EH (cell line): ENCODE results near the gene P2RY8.
"Not testable (repeated sequence)": the region's sequence is repeated elsewhere in the genome, so short reads cannot be mapped to it uniquely, and the experiment has no call there.

Experiments
- DNase-seq: peaks from one replicate; pipeline ENCODE4 v3.0.0-alpha.2; 2015; ENCODE audit warnings: low read depth

Gene P2RY8, protein sequence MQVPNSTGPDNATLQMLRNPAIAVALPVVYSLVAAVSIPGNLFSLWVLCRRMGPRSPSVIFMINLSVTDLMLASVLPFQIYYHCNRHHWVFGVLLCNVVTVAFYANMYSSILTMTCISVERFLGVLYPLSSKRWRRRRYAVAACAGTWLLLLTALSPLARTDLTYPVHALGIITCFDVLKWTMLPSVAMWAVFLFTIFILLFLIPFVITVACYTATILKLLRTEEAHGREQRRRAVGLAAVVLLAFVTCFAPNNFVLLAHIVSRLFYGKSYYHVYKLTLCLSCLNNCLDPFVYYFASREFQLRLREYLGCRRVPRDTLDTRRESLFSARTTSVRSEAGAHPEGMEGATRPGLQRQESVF

DNA sequence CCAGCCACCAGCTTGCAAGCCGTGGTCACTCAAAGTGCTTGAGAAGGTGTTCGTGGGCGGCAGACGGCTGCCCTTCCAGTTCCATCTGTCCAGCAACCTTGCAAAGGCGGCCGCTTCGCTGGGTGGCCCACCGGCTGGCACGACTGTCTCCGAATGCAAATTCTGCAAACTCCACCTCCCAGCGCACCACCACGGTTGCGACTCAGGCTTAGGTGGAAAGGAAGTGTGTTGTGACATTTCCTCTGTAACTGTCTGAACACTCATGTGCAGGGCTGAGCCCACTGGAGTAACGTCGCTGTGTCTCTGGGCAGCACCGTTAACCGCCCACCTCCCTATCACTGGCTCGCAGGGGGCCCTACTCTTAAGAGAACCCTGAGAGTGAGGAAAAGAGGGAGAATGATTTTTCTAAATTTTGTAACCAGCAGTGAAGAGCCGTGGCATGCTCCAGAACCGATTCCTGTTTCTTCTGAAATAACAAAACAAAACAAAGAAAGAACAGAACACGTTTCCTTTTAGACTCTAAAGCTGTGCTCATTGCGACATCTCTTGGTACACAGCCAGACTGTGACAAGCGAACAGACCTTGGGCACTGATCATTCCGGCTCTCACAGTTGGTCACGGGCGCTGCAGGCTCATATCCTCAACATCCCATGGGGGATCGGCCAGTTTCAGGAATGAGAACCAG is at the start of gene P2RY8:
Gene P2RY8, minus strand, starts transcription at position 155 of the 685 bp plus-strand sequence. CDS start 70,627 bp downstream, outside the sequence.
- DNase-seq, result peak; percentile 1

DNA sequence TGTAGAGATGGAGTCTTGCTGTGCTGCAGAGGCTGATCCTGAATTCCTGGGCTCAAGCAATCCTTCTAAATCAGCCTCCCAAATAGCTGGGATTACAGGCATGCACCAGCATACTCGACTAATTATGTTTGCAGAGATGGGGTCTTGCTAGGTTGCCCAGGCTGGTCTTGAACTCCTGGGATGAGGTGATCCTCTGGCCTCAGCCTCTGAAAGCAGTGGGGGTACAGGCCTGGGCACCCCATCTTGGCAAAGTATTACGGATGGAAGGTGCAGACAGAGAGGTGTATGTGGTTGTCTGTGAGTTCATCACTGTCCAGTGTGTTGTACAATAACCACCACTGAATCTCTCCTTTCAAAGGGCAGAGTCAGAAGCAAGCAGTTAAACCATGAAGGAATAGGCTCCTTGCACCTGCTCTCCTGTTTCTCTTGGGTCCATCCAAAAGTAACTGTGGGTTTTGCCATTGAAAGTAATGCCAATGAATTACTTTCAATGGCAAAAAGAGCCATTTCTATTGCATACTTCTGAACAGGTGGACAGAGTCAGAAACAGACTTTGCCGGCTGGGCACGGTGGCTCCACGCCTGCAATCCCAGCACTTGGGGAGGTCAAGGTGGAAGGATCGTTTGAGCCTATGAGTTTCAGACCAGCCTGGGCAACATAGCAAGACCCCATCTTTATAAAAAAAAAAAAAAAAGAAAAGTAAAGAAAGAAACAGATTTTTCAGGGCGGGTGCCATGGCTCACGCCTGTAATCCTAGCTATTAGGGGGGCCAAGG is 47.4 kb upstream of the P2RY8 start:
- DNase-seq, result no peak

DNA sequence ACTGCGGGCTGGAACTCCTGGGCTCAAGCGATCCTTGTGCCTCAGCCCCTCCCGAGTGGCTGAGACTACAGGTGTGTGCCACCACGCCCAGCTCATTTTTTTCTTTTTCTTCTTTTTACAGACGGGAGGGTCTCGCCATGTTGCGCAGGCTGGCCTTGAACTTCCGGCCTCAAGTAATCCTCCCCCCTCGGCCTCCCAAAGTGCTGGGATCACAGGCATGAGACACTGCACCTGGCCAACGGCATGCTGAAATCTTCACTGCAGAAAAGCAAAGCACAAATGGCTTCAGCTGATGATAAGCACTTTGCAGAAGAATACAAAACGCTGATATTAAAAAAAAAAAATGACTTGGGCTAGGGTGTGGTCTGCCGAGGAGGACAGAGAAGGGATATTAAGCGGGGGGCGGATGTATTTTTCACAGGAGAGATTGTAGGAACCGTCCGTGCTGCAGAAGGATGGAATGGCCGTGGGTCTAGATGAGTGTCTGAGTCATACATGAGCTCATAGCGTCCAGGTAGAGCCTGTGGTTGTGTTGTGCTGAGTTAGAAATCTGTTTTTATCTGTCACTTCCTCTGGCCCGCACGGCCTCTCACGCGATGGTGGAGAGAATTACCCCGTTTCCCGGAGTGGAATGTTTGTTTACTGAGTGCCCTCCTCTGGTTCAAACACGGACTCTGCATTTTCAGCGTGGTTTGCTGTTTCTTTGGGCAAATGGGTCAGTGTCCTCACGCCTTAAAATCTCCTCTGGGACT is 45.9 kb upstream of the P2RY8 start:
- peak; percentile 59 for DNase-seq

DNA sequence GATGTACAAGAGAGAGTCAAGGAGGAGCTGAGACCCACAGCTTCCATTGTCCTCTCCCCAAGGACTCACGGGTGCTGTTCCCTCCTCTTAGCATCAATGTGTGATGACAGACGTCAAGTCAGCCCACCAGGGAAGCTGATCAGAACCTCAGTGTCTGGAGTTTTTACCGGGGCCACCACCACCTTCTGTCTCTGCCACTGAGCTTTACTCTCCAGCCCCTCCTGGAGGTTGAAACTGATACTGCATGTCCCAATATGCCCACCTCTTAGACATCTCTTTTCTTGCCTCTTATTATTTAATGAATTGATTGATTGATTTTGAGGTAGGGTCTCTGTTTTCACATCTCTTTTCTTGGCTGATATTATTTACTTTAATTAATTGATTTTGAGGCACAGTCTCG is 44.1 kb upstream of the P2RY8 start:
- peak; percentile 68 for DNase-seq

DNA sequence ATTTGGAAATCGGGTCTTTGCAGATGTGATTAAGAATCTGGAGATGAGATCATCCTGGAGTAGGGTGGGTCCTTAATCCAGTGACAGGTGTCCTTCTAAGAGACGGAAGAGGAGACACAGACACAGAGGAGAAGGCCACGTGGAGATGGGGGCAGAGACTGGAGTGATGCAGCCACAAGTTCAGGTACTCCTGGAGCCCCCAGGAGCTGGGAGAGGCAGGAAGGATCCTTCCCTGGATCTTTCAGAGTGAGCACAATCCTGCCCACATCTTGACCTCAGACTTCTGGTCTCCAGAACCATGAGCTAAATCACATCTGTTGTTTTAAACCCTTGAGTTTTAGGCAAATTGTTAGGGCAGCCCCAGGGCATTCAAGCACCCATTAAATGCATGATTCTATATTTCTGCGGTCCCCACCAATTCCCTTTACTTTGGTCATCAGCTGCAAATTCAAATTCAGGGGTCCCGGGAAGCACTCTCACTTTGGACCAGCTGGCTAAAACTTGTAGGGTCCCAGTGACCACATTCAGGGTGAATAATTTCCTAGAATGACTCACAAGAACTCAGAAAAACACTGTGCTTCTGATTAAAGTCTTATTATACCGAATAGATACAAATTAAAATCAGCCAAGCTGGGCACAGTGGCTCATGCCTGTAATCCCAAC is 41.7 kb upstream of the P2RY8 start:
- DNase-seq, result no peak

DNA sequence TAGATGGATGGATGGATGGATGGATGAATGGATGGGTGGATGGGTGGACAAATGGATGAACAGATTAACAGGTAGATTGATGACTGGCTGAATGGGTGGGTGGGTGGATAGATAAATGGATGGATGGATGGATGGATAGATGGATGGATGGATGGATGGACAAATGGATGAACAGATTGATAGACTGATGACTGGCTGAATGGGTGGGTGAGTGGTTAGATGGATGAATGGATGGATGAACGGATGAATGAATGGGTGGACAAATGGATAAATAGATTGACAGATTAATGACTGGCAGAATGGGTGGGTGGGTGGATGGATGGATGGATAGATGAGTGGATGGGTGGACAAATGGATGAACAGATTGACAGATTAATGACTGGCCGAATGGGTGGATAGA is 40.9 kb upstream of the P2RY8 start:
- DNase-seq, result no peak

DNA sequence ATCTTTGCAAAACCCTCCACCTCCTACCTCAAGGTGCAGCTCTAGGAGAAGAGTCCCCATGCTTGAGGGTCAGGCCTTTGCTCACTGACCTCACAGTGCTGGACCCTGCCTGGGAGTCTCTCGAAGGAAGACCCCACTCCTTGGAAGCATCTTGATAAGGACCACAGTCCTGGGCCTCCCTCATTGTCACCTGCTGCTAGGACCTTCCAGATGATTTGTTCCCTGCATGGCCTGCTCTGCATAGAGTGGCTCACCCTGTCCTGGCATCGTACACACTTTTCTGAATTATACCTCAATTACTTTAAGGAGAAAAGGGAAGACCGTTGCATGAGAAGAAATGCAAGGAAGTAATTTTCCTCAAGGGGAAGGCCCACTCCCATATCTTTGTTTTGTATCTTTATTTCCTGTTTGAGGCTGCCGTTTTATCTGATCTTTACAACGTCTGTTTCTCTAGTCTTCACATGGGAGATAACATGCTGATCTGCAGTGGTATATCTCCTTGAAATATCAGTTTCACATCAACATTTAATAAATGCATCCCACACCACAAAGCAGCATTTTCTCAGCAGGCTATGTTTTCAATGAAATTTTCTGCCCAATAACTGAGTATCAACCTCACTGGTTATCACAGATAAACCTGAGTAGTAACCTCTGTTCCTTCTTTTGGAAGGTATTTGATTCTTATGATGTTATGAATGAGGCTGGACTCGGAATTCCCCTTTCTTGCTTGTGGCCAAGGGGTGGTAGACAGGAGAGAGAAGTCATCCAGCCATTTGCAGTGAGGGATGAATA is 39.4 kb upstream of the P2RY8 start:
- no peak for DNase-seq

DNA sequence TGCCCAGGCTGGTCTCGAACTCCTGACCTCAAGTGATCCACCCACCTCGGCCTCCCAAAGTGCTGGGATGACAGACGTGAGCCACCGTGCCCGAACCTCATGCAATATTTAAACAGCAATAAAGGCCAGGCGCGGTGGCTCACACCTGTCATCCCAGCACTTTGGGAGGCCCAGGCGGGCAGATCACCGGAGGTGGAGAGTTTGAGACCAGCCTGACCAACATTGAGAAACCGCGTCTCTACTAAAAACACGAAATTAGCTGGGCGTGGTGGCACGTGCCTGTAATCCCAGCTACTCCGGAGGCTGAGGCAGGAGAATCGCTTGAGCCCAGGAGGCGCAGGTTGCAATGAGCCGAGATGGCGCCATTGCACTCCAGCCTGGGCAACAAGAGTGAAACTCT is 37.2 kb upstream of the P2RY8 start:
- DNase-seq, result not testable (repeated sequence)

DNA sequence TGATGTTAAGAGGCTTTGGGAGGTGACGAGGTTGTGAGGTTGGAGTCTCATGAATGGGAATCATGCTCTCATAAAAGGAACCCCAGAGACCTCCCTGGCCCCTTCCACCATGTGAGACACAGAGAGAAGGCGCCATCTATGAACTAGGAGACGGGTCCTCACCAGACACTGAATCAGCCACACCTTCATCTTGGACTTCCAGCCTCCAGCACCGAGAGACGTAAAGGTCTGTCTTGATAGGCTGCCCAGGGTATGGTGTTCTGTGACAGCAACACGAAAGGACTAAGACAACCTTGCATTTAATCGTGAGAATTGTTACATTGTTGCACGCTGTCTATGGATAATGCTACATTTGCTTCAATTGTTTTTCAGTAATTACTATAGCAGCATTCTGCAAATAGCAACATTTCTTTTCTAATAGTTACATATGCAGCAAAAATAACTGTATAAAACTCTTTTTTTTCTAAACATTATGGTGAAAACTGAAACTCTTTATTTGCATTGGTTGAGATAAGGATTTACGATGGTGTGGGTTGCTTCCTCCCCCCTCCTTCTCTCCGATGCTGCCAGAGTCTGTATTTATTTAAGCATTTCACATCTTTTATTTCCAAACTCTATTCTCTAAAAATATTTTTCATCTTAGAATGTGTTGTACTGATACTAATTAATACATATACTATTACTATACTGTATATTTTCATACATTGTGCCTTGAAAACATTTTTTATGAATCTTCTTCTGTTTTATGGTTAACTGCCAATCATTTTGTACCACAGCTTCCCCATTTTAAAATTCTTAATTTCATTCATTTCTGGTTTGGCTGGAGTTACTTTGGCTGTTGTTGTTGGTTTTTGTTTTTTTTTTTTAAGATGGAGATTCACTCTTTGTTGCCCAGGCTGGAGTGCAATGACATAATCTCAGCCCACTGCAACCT is 28.0 kb upstream of the P2RY8 start:
- DNase-seq, result no peak

DNA sequence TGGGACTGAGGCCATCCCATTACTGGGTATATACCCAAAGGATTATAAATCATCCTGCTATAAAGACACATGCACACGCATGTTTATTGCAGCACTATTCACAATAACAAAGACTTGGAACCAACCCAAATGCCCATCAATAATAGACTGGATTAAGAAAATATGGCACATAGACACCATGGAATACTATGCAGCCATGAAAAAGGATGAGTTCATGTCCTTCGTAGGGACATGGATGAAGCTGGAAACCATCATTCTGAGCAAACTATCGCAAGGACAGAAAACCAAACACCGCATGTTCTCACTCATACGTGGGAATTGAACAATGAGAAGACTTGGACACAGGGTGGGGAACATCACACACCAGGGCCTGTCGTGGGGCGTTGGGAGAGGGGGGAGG is 27.1 kb upstream of the P2RY8 start:
- not testable (repeated sequence) for DNase-seq

DNA sequence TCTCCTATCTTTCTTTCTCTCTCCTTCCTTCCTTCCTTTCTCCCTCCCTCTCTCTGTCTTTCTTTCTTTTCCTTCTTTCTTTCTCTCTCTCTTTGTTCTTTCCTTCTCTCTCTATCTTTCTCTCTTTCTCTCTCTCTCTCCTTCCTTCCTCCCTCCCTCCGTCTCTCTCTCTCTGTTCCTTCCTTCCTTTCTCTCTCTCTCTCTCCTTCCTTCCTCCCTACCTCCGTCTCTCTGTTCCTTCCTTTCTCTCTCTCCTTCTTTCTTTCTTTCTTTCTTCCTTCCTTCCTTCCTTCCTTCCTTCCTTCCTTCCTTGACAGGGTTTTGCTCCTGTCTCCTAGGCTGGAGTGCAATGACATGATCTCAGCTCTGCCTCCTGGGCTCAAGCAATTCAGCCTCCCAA is 24.2 kb upstream of the P2RY8 start:
- no peak for DNase-seq

DNA sequence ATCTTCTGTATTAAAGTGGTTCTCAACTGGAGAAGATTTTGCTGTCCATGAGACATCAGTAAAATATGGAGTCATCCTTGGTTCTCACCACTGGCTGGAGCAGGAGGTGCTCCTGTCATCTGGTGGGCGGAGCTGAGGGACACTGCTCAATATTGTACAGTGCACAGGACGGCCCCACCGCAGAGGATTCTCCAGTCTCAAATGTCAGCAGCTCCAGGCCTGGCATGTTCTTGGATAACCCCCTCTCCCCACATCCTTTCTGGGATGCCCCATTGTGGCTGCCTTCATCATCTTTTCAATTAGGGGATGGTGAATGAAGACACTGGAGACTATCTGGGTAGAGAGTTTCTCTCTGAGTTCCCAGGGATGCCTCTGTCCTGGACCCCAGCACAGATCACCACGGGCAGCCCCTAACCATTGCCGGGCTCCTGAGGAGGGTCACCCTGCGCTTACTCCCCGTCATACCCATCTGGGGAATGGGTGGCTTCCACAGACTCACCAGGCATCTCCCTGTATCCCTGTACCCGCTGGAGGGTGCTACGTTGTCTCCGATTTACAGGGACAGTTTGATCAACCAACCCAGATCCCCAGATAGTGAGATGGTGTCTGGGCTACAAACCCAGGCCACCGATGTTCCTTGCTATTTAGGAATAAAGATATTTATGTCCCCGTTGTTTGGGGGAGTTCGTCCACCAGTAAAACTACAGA is 21.9 kb upstream of the P2RY8 start:
- DNase-seq, result no peak

DNA sequence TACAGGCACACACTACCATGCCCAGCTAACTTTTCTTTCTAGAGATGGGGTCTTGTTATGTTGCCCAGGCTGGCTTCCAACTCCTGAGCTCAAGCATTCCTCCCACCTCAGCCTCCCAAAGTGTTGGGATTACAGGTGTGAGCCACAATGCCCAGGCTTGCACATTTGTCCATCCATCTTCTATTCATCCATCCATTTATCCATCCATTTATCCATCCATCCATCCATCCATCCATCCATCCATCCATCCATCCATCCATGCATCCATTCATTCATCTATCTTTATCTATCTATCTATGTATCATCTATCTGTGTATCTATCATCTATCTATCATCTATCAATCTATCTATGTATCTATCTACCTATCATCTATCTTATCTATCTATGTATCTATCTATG is 20.5 kb upstream of the P2RY8 start:
- DNase-seq, result not testable (repeated sequence)

DNA sequence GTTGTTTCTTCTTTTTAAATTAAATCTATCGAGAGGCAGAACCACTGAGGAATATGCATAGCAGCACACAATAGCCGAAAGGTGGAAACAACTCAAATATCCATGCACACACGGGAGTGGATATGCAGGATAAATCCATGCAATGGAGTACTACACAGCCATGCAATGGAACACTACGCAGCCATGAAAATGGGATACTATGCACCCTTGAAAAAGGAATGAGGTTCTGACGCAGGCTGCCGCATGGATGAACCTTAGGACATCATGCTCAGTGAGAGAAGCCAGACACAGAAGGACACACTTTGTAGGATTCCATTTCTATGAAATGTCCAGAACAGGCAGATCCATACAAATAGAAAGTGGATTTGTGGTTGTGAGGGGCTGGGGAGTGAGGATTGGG is 18.4 kb upstream of the P2RY8 start:
- no peak for DNase-seq

DNA sequence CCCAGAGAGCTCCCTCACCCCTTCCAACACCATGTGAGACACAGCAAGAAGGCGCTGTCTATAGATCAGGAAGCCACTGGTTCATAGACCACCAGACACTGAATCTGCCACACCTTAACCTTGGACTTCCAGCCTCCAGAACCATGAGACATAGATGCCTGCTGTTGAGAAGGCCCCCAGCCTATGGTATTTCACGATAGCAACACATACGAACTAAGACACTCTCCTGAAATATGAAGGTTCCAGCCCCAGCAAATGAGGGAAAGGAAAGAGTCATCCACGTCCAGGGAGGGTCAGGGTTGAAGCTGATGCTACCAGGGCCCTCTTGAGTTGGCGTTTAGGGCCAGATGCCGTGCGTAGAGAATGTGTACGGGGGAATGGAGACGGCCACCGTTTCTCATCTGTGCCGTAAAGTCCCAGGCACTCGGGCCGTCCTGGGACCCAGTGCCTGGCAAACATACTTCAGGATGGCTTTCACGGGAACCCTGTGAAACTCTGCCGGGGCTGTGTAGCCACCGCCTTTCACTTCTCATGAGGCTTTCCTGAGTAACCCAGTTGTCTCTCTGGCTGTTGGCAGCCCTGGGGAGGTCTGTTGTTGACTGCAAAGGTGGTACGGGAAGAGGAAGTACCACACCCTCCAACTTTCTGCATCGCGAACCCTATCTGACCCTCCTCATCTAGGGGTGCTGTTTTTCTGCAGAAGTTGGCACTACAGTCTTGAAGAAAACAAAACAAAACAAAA is 17.7 kb upstream of the P2RY8 start:
- no peak for DNase-seq

DNA sequence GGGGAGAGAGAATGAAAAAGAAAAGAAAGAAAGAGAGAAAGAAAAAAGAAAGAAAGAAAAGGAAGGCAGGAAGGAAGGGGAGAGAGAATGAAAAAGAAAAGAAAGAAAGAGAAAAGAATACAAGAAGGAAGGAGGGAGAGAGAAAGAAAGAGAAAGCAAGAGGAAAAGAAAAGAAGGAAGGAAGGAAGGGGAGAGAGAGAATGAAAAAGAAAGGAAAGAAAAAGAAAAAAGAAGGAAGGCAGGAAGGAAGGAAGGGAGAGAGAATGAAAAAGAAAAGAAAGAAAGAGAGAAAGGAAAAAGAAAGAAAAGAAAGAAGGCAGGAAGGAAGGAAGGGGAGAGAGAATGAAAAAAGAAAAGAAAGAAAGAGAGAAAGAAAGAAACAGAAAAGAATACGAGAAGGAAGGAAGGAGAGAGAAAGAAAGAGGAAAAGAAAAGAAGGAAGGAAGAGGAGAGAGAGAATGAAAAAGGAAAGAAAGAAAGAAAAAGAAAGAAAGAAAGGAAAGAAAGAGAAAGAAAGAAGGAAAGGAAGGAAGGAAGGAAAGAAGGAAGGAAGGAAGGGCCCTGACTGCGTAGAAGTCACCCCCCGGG is 15.1 kb upstream of the P2RY8 start:
- no peak for DNase-seq

DNA sequence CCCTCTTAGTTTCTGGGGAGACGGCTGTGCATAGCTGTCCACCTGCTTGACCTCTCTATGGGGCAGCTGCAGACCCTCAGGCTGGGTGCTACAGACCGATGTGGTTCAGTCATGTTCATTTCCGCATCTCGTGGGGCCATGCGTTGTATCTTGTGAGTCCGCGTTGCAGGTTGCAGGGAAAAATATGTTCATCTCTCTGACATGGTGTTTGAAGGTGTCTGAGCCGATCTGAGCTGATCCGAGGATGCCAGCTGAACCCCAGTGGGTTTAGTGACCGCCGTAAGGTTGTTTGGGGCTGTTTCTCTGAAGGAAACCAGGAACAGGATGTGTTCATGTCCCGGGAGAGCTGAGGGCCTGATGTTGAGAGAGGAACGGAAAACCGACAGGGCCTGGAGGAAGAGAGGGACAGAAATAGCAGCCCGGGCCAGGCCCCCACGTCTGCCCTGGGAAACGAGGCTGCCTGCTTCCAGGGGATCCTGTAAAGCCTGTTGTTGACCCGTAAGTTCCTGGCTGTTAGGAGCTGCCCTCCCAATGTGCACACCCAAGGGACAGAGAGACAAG is 9.8 kb upstream of the P2RY8 start:
- no peak for DNase-seq
